Stomach (tissue), 9 donors: ENCODE measurements around the gene TRIM56. TPM values are rescaled to one million over a fixed set of nuclear protein-coding genes. Genes with fewer than 3 reads are reported as not detected.
"Not testable (repeated sequence)": the region's sequence is repeated elsewhere in the genome, so short reads cannot be mapped to it uniquely, and the experiment has no call there.

ENCODE experiments used
- DNase-seq, 2 donors: peaks; one replicate each; pipeline versions ENCODE4 v3.0.0 to v3.0.0-alpha.2; 2013 to 2019
- H3K27ac ChIP-seq, 5 donors: fragments of 200-600 bp in 4 of 5; sonication (generic) in 4 of 5; one replicate each; pipeline ENCODE4 v1.5.1; 2013 to 2019; ENCODE audit warnings: mild to moderate bottlenecking in 1 of 5, moderate library complexity in 1 of 5
- H3K27me3 ChIP-seq, 3 donors: fragments of 200-600 bp; sonication (generic); one replicate each; pipeline ENCODE4 v1.5.1; 2017 to 2019; ENCODE audit warnings: mixed run types in 1 of 3
- H3K36me3 ChIP-seq, 4 donors: fragments of 200-600 bp; sonication (generic); 1 replicate in 3 of 4; 2 replicates in 1 of 4; pipeline ENCODE4 v1.5.1; 2016 to 2019
- H3K4me1 ChIP-seq, 4 donors: fragments of 200-600 bp; sonication (generic); one replicate each; pipeline ENCODE4 v1.5.1; 2016 to 2019
- H3K4me3 ChIP-seq, 4 donors: fragments of 200-600 bp; sonication (generic) in 3 of 4; one replicate each; pipeline ENCODE4 v1.5.1; 2016 to 2019; ENCODE audit warnings: mild to moderate bottlenecking in 1 of 4
- H3K9me3 ChIP-seq, 4 donors: fragments of 200-600 bp; sonication (generic); one replicate each; pipeline ENCODE4 v1.5.1; 2016 to 2019
- EP300 ChIP-seq: sonication (generic); formaldehyde crosslinking; IDR thresholded peaks from one replicate; pipeline ENCODE4 v1.6.1; 2017; ENCODE audit warnings: antibody characterized with exemption
- POLR2A ChIP-seq, 4 donors: fragments of 450-650 bp; IDR thresholded peaks; one replicate each; pipeline ENCODE4 v1.6.1; 2016; ENCODE audit warnings: antibody characterized with exemption in 4 of 4, control low read depth in 2 of 4, mild to moderate bottlenecking in 1 of 4, moderate library complexity in 1 of 4
- POLR2AphosphoS5 ChIP-seq, 3 donors: sonication (generic); formaldehyde crosslinking; IDR thresholded peaks; one replicate each; pipeline ENCODE4 v1.6.1; 2016; ENCODE audit warnings: antibody characterized with exemption in 3 of 3
- WGBS, 5 donors: extraction: QIAGEN DNeasy Blood & Tissue Kit in 3 of 5; methylation state at CpG; one replicate each; pipeline versions ENCODE4 v1.1.5 to v1.1.7; 2013 to 2018; 5-methylcytosine and 5-hydroxymethylcytosine counted together
- intact Hi-C: fragments of 100-400 bp; cut with DNase I; formaldehyde crosslinking; loops from one replicate; pipeline ENCODE4 v1.15.1; 2023; ENCODE audit warnings: low total_unique reads
- polyA plus RNA-seq, 3 donors: library from polyadenylated mRNA; stranded (reverse); fragments of 200-250 nt; gene quantifications; one replicate each; pipeline ENCODE4 v1.2.3, GENCODE V29; 2013
- total RNA-seq, 5 donors: library from RNA; depleted of rRNA; stranded (reverse); fragments of >200 nt; gene quantifications; one replicate each; pipeline versions ENCODE4 v1.1.0 to v1.2.3, GENCODE V29; 2014 to 2016
- TF ChIP-seq, protein P1 (sequence below), 7 experiments: fragments of 450-650 bp in 4 of 7; fragments of 200-600 bp in 3 of 7; sonication (generic) in 3 of 7; IDR thresholded peaks; one replicate each; pipeline ENCODE4 v1.5.1; 2016 to 2019; ENCODE audit warnings: antibody characterized with exemption in 7 of 7, control low read depth in 2 of 7, mild to moderate bottlenecking in 1 of 7
- donor health status: healthy with polysubstance abuse.
- donor health status: Bipolar disorder and iron deficiency.
- donor health status: healthy.

TRIM56 gene
- total and polyA plus RNA-seq, 8 donors = 7.5 to 41.1 (median 17.5) TPM

DNA sequence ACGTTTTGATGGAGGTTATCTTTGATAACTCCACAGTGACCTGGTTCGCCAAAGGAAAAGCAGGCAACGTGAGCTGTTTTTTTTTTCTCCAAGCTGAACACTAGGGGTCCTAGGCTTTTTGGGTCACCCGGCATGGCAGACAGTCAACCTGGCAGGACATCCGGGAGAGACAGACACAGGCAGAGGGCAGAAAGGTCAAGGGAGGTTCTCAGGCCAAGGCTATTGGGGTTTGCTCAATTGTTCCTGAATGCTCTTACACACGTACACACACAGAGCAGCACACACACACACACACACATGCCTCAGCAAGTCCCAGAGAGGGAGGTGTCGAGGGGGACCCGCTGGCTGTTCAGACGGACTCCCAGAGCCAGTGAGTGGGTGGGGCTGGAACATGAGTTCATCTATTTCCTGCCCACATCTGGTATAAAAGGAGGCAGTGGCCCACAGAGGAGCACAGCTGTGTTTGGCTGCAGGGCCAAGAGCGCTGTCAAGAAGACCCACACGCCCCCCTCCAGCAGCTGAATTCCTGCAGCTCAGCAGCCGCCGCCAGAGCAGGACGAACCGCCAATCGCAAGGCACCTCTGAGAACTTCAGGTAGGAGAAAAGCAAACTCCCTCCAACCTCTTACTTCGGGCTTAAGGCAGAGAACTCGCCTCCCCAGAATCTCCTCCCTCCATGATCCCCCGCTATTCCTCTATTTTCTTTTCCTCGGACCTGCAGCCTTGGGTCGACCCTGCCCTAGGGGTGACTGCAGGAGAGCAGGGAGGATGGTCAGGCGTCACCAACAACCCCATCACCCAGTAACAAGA is 41.6 kb downstream of the TRIM56 start, which contains the start of gene SERPINE1:
Gene SERPINE1, plus strand, starts transcription at position 454 of the 809 bp plus-strand sequence. CDS start 1,290 bp downstream, outside the sequence.
- H3K27ac ChIP-seq = peak within 1 kb of the TSS; percentile 30 to 81 (median 70)
- peaks cover 0 to 12% (median 1%) of the 10 kb centered on the region in 4 donors for H3K36me3 ChIP-seq
- TF ChIP-seq POLR2A (IDR thresholded peaks at IDR 0.05) (no peak), POLR2AphosphoS5 (IDR thresholded peaks at IDR 0.05) (peak; percentile 32 to 91 (median 59)), EP300 (no peak)
- peaks cover 30 to 52% (median 34%) of the 10 kb centered on the region in 4 donors for H3K4me1 ChIP-seq
- WGBS, 5 donors = 2 to 5% (median 3%) methylated on average over 20 to 22 of the region's 22 CpGs
- H3K27me3 ChIP-seq = peaks cover 0 to 23% (median 0%) of the 10 kb centered on the region in 3 donors
- DNase-seq = peak; percentile 58 to 95
- H3K9me3 ChIP-seq = no peaks in the 10 kb centered on the region
- intact Hi-C loops = no loop called here
- peak within 1 kb of the TSS; percentile 8 to 37 (median 31) for H3K4me3 ChIP-seq

DNA sequence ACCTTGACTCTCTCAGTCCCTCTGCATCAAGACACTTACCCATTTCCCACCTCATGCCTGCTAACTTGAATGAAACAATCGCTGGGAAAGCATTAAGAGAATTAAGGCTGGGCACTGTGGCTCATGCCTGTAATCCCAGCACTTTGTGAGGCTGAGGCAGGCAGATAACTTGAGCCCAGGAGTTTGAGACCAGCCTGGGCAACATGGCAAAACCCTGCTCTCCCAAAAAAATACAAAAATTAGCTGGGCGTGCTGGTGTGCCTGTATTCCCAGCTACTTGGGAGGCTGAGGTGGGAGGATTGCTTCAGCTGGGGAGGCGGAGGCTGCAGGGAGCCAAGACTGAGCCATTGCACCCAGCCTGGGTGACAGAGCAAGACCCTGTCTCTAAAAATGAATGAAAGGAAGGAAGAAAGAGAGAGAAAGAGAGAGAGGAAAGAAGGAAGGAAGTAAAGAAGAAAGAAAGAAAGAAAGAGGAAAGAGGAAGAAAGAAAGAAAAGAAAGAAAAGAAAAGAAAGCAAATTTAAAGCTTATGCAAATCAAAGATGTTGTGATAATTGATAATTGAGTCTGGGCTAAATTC is 42.3 kb downstream of the TRIM56 start:
- H3K27me3 ChIP-seq = peaks cover 0 to 23% (median 0%) of the 10 kb centered on the region in 3 donors
- H3K4me1 ChIP-seq = peaks cover 25 to 45% (median 29%) of the 10 kb centered on the region in 4 donors
- H3K27ac ChIP-seq = peak overlapping the region in 4 of 5 donors; percentile 38 to 81 (median 71)
- intact Hi-C loops = no loop called here
- TF ChIP-seq POLR2AphosphoS5 (IDR thresholded peaks at IDR 0.05) (no peak), EP300 (no peak), POLR2A (IDR thresholded peaks at IDR 0.05) (no peak)
- TF ChIP-seq, protein P1, sequence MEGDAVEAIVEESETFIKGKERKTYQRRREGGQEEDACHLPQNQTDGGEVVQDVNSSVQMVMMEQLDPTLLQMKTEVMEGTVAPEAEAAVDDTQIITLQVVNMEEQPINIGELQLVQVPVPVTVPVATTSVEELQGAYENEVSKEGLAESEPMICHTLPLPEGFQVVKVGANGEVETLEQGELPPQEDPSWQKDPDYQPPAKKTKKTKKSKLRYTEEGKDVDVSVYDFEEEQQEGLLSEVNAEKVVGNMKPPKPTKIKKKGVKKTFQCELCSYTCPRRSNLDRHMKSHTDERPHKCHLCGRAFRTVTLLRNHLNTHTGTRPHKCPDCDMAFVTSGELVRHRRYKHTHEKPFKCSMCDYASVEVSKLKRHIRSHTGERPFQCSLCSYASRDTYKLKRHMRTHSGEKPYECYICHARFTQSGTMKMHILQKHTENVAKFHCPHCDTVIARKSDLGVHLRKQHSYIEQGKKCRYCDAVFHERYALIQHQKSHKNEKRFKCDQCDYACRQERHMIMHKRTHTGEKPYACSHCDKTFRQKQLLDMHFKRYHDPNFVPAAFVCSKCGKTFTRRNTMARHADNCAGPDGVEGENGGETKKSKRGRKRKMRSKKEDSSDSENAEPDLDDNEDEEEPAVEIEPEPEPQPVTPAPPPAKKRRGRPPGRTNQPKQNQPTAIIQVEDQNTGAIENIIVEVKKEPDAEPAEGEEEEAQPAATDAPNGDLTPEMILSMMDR (IDR thresholded peaks at IDR 0.05) = no peak
- H3K4me3 ChIP-seq = peak overlapping the region; percentile 8 to 37 (median 31)
- WGBS, 5 donors = 68 to 75% (median 74%) methylated on average over 3 of the region's 3 CpGs
- DNase-seq = no peak
- no peaks in the 10 kb centered on the region for H3K9me3 ChIP-seq
- peaks cover 0 to 12% (median 2%) of the 10 kb centered on the region in 4 donors for H3K36me3 ChIP-seq

DNA sequence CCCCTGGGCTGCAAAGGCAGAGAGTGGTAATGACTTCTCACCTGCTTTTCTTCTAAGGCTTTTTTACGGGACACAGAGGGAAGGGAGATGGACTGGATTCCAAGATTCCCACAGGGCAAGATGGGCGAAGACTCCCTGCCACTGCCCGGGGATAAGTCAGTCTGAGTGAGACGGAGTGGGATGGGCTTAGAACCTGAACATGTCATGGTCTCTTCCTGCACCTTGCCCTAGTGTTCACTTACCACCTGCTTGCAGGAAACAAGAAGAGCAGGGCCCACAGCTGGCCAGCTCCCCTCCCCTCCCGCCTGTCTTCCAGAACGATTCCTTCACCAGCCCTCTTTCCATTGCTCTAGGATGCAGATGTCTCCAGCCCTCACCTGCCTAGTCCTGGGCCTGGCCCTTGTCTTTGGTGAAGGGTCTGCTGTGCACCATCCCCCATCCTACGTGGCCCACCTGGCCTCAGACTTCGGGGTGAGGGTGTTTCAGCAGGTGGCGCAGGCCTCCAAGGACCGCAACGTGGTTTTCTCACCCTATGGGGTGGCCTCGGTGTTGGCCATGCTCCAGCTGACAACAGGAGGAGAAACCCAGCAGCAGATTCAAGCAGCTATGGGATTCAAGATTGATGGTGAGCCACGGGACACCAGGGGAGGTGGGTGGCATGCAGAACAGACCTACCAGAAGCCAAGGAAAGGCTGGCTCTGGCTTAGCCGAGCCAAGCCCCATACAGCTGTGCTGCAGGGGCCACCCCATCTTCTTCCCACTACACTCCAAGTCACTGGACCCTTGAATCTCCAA is 43.0 kb downstream of the TRIM56 start:
- peaks cover 18 to 38% (median 25%) of the 10 kb centered on the region in 4 donors for H3K4me1 ChIP-seq
- intact Hi-C loops = no loop called here
- no peak for DNase-seq
- H3K9me3 ChIP-seq = no peaks in the 10 kb centered on the region
- H3K27ac ChIP-seq = peak overlapping the region in 1 of 5 donors; percentile 38
- TF ChIP-seq POLR2A (IDR thresholded peaks at IDR 0.05) = no peak
- TF ChIP-seq POLR2AphosphoS5 (IDR thresholded peaks at IDR 0.05) = no peak
- TF ChIP-seq, protein P1 (IDR thresholded peaks at IDR 0.05) = no peak
- TF ChIP-seq EP300 = no peak
- H3K4me3 ChIP-seq = peak overlapping the region in 3 of 4 donors; percentile 1 to 37 (median 25)
- peaks cover 0 to 23% (median 0%) of the 10 kb centered on the region in 3 donors for H3K27me3 ChIP-seq
- peaks cover 0 to 12% (median 2%) of the 10 kb centered on the region in 4 donors for H3K36me3 ChIP-seq
- 74 to 87% (median 77%) methylated on average over 12 to 14 of the region's 14 CpGs for WGBS, 5 donors

DNA sequence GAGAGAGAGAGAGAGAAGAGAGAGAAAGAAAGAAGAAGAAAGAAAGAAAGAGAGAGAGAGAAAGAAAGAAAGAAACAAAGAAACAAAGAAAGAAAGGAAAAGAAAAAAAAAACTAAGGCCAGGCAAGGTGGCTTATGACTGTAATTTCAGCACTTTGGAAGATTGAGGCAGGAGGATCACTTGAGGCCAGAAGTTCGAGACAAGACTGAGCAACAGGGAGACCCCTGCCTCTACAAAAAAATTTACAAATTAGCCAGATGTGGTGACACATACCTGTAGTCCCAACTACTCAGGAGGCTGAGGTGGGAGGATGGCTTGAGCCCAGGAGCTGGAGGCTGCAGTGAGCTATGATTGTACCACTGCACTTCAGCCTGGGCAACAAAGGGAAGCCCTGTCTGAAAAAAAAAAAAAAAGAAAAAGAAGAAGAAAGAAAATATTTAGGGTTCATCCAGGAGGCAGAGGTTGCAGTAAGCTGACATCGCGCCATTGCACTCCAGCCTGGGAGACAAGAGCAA is 44.4 kb downstream of the TRIM56 start:
- no peaks in the 10 kb centered on the region for H3K9me3 ChIP-seq
- intact Hi-C loops = no loop called here
- H3K27me3 ChIP-seq = peaks cover 0 to 23% (median 0%) of the 10 kb centered on the region in 3 donors
- TF ChIP-seq POLR2AphosphoS5 (IDR thresholded peaks at IDR 0.05) (no peak), POLR2A (IDR thresholded peaks at IDR 0.05) (no peak), EP300 (no peak)
- TF ChIP-seq, protein P1 (IDR thresholded peaks at IDR 0.05) = no peak
- WGBS, 5 donors = 80 to 86% (median 83%) methylated on average over 3 of the region's 3 CpGs
- no peak for DNase-seq
- H3K4me3 ChIP-seq = no peak overlapping the region
- peaks cover 0 to 24% (median 2%) of the 10 kb centered on the region in 4 donors for H3K36me3 ChIP-seq
- no peak overlapping the region for H3K27ac ChIP-seq
- H3K4me1 ChIP-seq = peaks cover 18 to 31% (median 22%) of the 10 kb centered on the region in 4 donors

DNA sequence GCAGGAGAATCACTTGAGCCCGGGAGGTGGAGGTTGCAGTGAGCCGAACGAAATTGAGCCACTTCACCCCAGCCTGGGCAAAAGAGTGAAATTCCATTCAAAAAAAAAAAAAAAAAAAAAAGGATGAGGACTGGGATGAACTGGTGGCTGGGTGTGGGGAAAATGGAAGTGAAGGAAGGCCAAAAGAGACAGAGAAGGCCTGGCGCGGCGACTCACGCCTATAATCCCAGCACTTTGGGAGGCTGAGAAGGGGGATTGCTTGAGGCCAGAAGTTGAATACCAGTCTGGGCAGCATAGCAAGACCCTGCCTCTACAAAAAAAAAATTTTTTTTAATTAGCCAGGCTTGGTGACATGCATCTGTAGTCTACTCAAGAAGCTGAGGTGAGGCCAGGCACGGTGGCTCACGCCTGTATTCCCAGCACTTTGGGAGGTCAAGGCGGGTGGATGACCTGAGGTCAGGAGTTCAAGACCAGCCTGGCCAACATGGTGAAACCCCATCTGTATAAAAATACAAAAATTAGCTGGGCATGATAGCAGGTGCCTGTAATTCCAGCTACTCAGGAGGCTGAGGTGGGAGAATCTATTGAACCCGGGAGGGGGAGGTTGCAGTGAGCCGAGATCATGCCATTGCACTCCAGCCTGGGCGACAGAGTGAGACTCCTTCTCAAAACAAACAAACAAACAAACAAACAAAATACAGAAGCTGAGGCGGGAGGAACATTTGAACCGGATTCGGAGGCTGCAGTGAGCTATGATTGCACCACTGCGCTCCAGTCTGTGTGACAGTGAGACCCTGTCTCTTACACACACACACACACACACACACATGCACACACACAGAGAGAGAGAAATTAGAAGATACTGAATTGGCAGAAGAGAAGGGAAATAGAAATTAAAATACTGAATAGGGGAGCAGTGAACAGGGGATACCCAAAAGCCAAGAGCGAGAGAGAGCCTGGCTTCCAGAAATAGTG is 47.6 kb downstream of the TRIM56 start:
- 81 to 90% (median 85%) methylated on average over 18 of the region's 18 CpGs for WGBS, 5 donors
- peaks cover 0 to 15% (median 0%) of the 10 kb centered on the region in 3 donors for H3K27me3 ChIP-seq
- H3K4me3 ChIP-seq = not testable (repeated sequence)

More for the DNA sequence above, 47.6 kb downstream of the TRIM56 start:
- H3K27ac ChIP-seq, DNase-seq, H3K4me1 ChIP-seq, intact Hi-C loops, H3K9me3 ChIP-seq: not testable (repeated sequence)
- peaks cover 0 to 37% (median 2%) of the 10 kb centered on the region in 4 donors for H3K36me3 ChIP-seq
